ENCODE results near the gene PPP2R2C.

Gene PPP2R2C

DNA sequence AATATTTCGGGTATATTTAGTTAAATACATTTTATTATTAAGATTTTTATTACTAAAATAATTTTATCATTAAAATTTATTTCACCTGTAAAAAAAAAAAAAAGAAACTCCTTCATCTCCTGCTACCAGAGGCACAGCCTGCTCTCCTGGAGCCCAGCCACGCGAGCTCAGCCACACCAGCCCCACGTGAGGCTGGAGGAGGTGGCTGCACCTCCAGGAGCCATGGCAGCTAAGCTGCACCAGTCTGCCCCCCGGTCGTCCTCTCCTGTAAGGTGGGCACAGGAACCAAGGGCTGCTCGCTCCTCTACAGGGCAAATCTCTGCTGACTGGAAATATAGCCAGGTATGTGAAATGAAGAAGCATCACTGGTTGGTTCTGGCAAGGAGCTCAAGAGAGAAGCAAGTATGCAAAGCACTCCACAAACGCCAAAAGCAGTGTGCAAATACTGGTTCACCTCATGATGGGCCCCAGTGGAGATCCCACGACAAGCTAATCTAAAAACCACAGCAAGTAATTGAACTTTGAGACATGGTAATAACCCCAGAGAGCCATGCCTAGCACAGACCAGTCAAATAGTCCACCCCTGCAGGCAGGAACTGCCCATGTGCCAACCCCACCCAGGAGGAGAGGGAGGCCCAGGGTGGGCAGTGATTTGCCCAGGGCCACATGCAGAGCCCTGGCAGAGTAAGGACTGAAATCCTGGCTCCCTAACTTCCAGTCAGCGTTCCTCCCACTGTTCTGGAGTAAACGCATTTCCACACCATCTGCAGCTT is 112.7 kb downstream of the PPP2R2C start:
- no peak for DNase-seq

GRCh38 chr4:6357476-6357875 is 114.9 kb downstream of the PPP2R2C start:
- DNase-seq = no peak

DNA sequence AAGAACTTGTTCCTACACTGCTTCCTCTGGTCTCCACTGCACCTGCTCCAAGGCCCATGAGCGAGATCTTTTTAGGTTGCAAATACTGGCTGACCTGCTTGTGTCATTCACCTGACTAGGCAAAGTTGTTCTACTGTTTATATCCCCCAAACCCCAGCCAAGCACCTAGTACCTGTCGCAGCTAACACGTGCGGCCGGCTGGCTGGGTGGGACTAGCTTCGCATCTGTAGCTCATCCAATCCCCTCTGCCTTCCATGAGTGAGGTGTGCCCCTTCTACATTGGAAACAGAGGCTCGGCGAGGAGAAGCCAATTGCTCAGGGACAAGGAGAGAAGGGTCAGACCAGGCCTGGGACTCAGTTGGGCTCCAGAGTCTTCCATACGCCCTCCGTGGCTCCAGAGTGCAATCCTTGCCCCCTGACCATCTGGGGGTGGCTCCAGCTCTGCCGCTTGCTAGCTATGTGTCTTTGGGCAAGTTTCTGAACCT is 116.3 kb downstream of the PPP2R2C start:
- no peak for DNase-seq

DNA sequence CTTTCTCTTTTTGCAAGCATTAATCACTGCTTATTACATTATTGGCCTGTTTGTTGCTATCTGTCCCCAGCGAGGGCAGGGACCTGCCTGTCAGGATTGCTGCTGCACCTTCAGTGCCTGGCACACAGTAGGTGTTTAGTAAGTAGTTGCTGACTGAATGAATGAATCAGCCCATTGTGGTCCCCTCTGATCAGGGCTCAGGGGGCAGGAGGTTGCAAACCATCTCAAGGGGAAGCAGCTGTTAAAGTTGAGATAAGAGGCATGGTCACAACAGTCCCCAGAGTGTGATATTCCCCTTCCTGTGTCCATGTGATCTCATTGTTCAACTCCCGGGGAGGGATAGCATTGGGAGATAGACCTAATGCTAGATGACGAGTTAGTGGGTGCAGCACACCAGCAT is 117.4 kb downstream of the PPP2R2C start:
- no peak for DNase-seq

GRCh38 chr4:6354626-6355025 is 117.8 kb downstream of the PPP2R2C start:
- DNase-seq = no peak

DNA sequence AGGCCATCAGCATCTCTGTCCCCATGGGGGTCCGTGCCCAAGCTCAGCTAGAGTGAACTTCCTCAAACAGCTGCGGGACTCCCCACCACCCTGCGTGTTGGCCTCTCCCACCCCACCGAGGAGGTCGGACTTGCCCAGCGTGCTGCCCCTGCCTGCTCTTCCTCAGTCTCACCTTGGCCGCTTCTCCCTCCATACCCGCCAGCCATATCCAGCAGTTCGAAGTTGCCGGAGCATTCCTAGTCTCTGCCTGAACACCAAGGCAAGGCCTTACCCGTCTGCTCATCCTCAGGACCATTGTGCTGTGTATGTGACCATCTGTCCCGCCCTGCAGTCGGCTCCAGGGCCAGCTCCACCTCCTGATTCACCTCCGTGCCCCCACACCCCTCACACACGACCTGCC is 118.3 kb downstream of the PPP2R2C start:
- no peak for DNase-seq

DNA sequence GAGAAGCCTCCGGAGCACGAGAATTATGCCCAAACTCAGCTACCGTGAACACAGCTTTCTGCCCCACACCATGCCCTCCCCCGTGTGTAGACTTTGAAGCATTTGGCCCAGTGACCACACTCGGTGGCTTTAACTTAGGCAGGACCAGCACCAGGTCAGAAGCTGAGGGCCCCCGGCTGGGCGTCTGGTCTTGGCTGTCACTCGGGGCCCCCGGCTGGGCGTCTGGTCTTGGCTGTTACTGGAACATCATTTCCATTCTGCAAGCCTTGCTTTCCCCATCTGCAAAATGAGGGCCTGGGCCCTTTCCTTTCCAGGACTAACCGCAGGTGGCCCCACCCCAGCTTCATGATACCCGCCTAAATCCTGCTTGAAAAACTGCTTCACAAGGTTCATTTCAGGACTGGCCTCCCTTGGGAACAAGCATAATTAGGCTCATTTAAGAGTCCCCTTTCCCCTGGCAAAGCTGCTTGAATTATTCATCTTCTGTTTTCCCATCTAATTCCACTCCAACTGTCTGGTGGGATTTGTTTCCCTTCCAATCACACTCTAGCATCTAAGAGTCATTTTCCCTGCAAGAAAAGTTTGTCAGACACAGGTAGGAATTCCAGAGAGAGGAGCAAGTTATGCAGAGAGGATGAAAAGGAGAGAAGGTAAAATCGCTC is 120.3 kb downstream of the PPP2R2C start:
- no peak for DNase-seq

- DNase-seq = no peak
Measured at GRCh38 chr4:6351246-6352000, 121.0 kb downstream of the PPP2R2C start.

GRCh38 chr4:6350646-6351045 is 121.8 kb downstream of the PPP2R2C start:
- DNase-seq = no peak

GRCh38 chr4:6349896-6350603 is 122.4 kb downstream of the PPP2R2C start:
- DNase-seq = no peak

DNA sequence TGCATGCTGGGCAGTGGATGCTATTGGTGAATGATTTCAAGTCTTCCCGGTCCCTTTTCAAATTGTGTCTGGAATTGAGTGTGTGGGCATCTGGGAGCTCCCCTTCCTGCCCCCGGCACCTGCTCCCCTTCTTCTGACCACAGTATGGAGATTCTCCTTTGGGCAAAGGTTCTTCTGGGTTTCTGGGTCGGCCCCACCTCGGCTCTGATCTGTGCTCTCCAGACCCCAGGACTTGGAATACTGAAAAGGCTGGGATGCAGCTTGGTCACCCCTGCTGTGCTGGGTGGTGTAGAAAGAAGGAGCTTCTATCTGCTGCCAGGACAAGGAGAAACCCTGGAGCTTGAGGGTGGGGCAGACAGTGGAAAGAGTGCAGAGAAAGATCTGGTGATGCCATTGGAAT is 124.0 kb downstream of the PPP2R2C start:
- no peak for DNase-seq

- no peak for DNase-seq
Measured at GRCh38 chr4:6347511-6348045, 124.8 kb downstream of the PPP2R2C start.

DNA sequence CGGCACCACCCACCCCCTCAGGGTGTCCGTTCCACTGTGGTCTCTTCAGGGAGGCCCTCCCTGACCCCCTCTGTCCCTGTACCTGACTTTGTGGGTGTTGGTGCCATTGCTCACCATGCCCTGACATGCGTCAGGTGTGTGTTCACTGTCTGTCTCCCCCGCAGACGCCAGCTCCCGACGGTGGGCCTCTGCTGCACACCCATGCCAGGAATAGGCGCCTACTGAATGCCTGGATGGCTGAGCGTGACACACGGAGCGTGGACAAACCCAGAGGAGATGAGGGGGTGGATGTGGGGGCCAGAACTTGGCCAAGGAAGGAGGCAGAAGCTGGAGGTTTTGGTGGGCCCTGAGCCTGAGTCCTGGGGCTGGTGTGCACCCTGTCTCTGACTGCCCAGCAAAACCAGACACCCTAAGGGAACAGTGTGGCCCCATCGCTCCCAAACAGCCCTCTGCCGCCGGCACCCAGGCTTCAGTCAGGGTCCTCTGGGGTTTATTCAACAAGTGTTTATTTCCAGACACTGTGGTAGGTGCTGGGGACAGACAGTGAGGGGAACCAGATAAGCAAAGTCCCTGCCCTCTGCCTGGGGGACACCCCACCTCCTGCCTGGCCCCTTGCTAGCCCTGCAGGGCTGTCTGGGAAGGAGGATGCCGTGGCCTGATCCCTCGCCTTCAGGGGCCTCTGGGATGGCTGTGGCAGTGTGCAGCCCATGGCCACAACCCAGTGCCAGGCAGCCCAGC is 125.9 kb downstream of the PPP2R2C start:
- DNase-seq = no peak

DNA sequence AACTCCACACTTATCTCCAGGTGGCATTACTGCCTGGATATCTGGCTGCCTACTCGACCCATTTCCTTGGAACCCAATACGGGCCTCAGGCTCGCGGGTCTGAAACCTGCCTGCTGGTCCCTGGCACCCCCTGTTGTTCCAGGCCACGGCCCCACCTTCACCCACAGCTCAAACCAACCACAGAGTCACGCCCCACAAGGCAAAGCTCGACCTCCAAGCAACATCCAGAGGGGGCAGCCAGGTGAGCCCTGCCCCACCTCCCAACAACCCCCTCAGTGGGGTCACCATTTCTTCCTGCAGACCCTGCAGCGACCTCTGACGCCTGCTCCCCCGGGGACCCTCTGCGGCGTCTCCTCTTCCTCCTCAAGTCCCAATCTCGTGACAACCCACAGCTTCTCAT is 126.5 kb downstream of the PPP2R2C start:
- no peak for DNase-seq

DNA sequence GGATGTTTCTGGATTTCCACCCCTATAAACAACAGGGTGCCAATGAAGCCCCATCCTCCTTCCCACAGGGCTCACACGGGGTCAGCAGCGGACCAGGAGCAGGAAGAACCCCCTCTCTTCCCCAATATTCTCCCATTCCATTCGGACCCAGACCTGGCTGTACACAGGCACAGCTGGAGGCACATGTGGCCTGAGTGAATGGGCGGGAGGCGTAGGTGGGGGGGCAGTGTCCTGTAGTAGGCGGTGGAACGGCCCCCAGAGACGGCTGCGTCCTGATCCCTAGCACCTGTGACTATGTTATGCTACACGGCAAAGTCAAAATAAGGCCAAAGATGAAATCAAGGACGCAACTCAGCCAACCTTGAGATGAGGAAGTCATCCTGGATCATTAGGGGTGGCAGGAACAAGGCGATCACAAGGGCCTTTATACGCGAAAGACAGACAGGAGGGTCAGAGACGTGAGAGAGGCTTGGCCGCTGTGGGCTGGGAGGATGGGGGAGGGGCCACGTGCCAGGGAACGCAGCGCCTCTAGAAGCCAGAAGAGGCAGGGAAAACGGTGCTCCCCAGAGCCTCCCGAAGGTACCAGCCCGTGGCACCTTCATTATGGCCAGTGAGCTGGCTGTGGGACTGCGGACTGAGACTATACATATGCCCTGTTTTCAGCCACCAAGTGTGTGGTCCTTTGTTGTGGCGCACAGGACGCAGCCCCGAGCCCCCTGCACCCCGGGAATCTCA is 127.2 kb downstream of the PPP2R2C start:
- DNase-seq = no peak

DNA sequence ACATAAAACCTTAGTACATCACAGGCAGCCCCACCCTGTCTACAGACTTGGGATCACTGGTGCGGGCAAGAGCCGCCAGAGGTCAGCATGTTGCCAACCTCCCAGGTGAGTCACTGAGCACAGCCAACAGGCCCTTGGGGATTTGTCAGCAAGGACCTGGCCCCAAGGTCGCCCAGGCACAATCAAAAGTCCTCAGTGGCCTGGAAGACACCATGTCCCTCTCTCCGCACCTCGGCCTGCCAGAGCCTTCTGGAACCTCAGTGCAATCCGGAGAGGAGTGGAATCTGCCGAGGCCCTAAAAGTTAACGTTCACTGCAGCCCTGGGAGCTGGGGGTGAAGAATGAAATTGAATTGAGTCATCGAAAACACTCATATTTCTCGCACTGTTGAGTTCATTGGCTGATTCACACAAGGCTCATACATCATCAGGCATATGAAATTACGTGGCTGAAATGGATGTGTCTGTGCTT is 128.4 kb downstream of the PPP2R2C start:
- no peak for DNase-seq

- no peak for DNase-seq
Measured at GRCh38 chr4:6342530-6343293, 129.7 kb downstream of the PPP2R2C start.

DNA sequence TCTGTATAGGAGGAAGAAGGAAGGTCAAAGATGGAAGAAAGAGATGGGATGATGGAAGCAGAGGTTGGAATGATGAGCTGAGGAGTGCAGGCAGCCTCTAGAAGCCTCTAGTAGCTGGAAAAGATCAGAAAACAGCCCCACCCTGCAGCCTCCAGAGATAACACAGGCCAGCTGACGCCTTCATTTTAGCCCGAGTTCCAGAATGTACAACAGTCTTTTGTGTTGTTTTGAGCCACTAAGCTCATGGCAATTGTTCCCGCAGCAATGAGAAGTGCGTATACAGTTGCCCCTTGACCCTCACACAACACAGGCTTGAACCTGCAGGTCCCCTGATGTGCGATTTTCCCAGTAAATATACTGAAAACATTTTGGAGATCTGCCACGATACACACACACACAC is 130.7 kb downstream of the PPP2R2C start:
- no peak for DNase-seq

DNA sequence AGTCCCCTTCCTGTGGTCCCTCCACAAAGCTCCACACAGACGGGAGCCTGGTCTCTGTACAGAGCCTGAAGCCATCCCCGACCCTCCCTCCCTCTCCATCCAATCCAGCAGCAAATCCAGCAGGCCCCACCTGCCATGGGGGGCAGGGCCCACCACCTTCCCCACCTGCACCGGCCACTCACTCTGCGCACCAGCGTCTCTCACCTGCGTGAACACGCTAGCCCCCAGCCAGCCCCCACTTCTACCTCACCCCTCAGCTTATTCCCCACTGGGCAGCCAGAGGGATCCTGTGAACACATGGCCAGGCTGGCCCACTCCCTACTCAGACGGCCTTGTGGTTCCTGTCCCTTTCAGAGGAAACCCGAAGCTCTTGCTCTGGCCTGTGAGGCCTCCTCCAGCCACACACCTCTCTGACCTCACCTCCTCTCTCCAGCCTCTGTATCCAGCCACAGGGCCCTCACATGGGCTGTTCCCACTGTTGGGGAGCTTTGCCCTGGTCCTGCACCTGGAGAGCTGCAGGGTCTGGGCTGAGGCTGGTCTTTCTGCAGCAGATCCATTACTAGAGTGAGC is 131.9 kb downstream of the PPP2R2C start:
- no peak for DNase-seq

- no peak for DNase-seq
Measured at GRCh38 chr4:6339818-6340445, 132.5 kb downstream of the PPP2R2C start.

Data from CD4-positive, alpha-beta T cell treated with Interleukin-4 for 1 hour (primary cell).